ENCODE data around the gene ITPRIP.

Gene ITPRIP

DNA sequence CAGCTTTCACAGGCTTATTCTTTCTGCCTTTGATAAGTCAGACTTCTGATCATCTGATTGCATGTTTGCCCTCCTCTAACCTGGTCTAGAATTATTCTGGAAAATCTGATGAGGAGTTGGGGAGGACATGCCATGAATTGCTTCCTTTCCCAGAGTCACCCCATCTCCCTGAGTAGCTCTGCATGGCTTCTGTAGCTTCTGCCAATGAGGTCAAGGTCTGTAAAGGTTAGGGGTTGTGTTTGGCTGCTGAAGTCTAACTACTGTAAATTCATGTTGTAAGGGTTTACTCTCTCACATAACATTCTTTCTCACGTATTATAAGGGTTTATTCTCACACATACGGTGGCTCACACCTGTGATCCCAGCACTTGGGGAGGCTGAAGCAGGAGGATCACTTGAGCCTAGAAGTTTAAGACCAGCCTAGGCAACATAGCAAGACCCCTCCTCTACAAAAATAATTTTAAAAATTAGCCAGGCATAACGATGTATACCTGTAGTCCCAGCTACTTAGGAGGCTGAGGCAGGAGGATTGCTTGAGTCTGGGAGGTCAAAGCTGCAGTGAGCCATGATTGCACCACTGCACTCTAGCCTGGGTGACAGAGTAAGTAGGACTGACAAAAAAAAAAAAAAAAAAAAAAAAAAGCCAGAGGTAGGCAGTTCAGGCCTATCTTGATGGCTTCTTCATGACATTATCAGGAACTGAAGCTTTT, 58.6 kb downstream of the ITPRIP start:
- no peak for DNase-seq (ENCODE audit: low read depth)

DNA sequence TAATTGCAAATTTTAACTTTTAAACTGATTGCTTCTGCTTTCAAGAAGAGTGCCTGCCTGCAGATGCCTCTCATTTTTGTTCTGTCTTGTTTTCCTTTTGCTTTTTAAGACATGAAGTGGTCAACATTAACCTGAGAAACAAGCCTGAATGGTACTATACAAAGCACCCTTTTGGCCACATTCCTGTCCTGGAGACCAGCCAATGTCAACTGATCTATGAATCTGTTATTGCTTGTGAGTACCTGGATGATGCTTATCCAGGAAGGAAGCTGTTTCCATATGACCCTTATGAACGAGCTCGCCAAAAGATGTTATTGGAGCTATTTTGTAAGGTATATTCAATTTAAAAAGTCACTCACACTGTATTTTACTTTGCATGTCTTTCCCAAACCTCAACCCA, 60.5 kb downstream of the ITPRIP start:
- no peak for DNase-seq (ENCODE audit: low read depth)

- no peak for DNase-seq (ENCODE audit: low read depth)
These were observed 62.1 kb downstream of the ITPRIP start for GRCh38 chr10:104276192-104276591.

GRCh38 chr10:104274762-104275721, 63.2 kb downstream of the ITPRIP start:
- DNase-seq (ENCODE audit: low read depth) = peak; percentile 23

DNA sequence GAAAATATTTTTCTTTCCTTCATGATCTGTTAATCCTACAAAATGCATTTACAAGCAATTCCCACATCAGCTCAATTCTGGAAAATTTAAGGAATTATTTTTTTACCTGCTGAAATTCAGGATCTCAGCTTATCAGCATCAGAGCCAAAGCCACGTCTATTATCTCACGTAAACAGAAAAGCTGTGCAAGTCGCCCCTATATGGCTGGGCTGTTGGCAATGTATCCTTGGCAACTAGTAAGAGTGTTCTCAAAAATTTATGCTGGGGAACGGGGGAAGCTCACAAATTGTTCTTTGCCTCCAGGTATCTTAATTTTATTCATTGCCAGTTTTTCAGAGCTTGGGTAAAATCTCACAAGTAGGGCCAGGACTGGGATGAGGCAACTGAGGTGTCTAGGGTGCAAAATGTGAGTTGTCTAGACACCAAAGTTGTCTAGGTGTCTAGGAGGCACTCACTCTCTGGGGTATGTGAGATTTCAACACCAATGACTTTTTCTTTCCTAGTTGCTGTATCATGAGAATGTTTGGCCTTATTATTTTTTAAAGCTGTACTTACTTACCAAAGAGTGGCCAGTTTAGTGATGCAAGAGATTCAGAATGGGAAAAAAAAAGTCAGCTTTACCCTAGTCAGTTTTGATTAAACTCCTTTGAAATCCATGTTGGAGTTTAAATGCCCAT, 64.2 kb downstream of the ITPRIP start:
- no peak for DNase-seq (ENCODE audit: low read depth)

DNA sequence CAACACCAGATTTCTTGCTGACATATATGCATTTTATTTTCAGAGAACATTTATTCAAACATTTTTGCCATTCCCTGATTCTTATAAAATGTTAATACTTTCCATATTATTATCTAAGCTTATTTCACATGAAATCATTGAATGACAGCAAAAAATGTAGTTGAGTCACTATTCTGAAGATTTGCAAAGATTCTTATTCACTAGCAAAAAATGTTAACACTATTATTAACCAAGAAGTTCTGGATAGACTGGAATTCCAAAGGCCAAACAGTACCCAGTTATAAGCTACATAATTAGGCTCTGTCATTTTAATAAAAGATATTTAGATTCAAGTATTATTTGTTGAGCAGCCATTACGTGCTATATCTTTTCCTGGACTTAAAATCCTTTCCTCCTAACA, 65.0 kb downstream of the ITPRIP start:
- no peak for DNase-seq (ENCODE audit: low read depth)

GRCh38 chr10:104268713-104269645, 69.3 kb downstream of the ITPRIP start, which contains the start of gene GSTO2:
Gene GSTO2, plus strand, starts transcription at chr10:104269184. Its CDS starts 5,732 bp downstream, at chr10:104274916.
- DNase-seq (ENCODE audit: low read depth) = peak; percentile 95

- DNase-seq (ENCODE audit: low read depth) = no peak
These were observed 69.9 kb downstream of the ITPRIP start for GRCh38 chr10:104268405-104268712.

DNA sequence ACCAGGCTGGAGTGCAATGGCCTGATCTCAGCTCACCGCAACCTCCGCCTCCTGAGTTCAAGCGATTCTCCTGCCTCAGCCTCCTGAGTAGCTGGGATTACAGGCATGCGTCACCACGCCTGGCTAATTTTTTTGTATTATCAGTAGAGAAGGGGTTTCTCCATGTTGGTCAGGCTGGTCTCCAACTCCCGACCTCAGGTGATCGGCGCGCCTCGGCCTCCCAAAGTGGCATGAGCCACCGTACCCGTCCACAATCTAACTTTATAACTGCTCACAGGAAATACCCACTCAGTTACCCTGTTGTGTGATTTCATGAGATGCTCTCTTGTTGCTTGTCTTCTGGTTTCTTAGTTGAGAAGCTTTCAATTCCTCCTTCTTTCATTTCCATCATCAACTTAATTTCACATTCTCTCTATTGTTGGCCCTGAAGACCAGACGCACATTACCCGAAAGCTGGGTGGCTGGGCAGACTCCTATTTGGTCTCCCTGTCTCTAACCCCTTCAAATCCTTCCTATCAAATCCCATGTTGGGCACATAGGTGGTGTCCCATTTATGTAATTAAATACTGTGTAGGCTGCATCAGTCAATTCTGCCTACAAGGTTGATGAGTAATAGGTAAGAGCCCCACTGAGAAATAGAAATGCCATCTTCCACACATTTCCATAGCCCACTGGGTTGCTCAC, 70.4 kb downstream of the ITPRIP start:
- DNase-seq (ENCODE audit: low read depth) = no peak

- DNase-seq (ENCODE audit: low read depth) = no peak
These were observed 73.5 kb downstream of the ITPRIP start for GRCh38 chr10:104264783-104265182.

DNA sequence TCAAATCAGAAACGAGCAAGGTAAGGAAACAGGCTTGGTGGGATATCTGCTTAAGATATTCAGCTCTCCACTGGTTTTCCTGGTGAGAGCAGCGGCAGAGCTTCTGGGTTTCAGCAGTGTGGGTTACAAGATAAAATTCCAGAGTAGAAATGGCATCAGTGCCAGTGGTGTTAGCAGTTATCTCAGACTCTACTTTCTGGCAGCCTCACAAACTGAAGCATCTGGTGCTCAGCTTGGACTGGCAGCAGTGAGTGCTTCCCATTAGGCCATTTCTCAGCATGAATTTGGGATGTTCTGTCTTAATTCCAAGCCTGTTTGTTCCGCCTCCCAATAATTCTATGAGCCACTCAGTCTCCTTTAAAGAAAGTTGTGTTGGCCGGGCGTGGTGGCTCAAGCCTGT, 76.2 kb downstream of the ITPRIP start:
- no peak for DNase-seq (ENCODE audit: low read depth)

DNA sequence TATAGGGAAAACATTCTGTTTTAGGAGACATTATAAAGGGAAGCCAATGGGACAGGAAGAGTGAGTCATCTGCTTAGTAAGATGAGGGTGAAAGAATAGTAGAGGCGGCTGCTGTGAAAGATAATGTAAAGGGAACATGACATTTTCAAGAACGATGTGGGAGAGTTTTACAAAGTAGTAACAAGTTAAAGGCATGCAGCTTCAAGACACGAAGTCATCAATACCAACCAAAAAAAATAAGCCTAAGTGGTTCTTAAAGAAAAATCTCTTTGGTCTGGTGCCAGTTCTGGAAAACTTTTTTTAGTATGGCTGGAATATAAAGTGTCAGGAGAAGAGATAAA, 77.5 kb downstream of the ITPRIP start:
- no peak for DNase-seq (ENCODE audit: low read depth)

GRCh38 chr10:104259999-104260774, 78.1 kb downstream of the ITPRIP start:
- no peak for DNase-seq (ENCODE audit: low read depth)

Data from activated T-helper 1 cell treated with Interleukin-2 at 50 U/mL for 16 hours (primary cell).